Skeletal muscle tissue (tissue), 4 donors: ENCODE results near the gene PLIN3. TPM values are rescaled to one million over a fixed set of nuclear protein-coding genes. Genes with fewer than 3 reads are reported as not detected.
"Not testable (repeated sequence)": the region's sequence is repeated elsewhere in the genome, so short reads cannot be mapped to it uniquely, and the experiment has no call there.

Experiments used
- H3K27ac ChIP-seq: one replicate; pipeline ENCODE4 v1.7.0; 2013; ENCODE audit warnings: mild to moderate bottlenecking, low read depth, low read length, inconsistent platforms
- H3K27me3 ChIP-seq, 3 donors: one replicate each; pipeline ENCODE4 v1.7.0; 2013; ENCODE audit warnings: low read length in 3 of 3; ENCODE audit not compliant: control insufficient read depth in 3 of 3, insufficient read depth in 3 of 3
- H3K36me3 ChIP-seq, 3 donors: one replicate each; pipeline ENCODE4 v1.7.0; 2013; ENCODE audit warnings: low read length in 3 of 3; ENCODE audit not compliant: control insufficient read depth in 3 of 3, insufficient read depth in 3 of 3
- H3K4me1 ChIP-seq, 3 donors: one replicate each; pipeline ENCODE4 v1.7.0; 2013; ENCODE audit warnings: low read length in 3 of 3, mild to moderate bottlenecking in 3 of 3; ENCODE audit not compliant: control insufficient read depth in 3 of 3, insufficient read depth in 3 of 3
- H3K4me3 ChIP-seq, 3 donors: one replicate each; pipeline ENCODE4 v1.7.0; 2013; ENCODE audit warnings: low read length in 3 of 3
- H3K9ac ChIP-seq, 3 donors: one replicate each; pipeline ENCODE4 v1.7.0; 2013; ENCODE audit warnings: low read length in 3 of 3, mild to moderate bottlenecking in 3 of 3, moderate library complexity in 2 of 3, low read depth in 1 of 3
- H3K9me3 ChIP-seq, 3 donors: one replicate each; pipeline ENCODE4 v1.7.0; 2013; ENCODE audit warnings: low read length in 3 of 3; ENCODE audit not compliant: control insufficient read depth in 3 of 3
- total RNA-seq: library from RNA; depleted of rRNA; stranded (reverse); fragments of >200 nt; gene quantifications from one replicate; pipeline ENCODE4 v1.2.3, GENCODE V29; 2014
- donor health status: Osteomylitis.

The PLIN3 gene
- total RNA-seq, 1 donor from 2014 or later, result 55.3 TPM

- H3K27ac ChIP-seq, result no peak within 1 kb of the TSS
- H3K9ac ChIP-seq, result peak within 1 kb of the TSS in 1 of 3 donors; percentile 72
- H3K4me3 ChIP-seq, result peak within 1 kb of the TSS; percentile 69 to 75 (median 71)
- H3K4me1 ChIP-seq, result peaks cover 18 to 27% (median 24%) of the 10 kb centered on the region in 3 donors
- no peaks in the 10 kb centered on the region for H3K27me3 ChIP-seq
- no peaks in the 10 kb centered on the region for H3K36me3 ChIP-seq
- no peaks in the 10 kb centered on the region for H3K9me3 ChIP-seq
These were observed 41.9 kb upstream of the PLIN3 start, which contains the start of gene UHRF1 for GRCh38 chr19:4909156-4909896. Gene UHRF1, plus strand, starts transcription at chr19:4909501. Its CDS starts 1,385 bp downstream, at chr19:4910886.

GRCh38 chr19:4908781-4909155 is 41.3 kb upstream of the PLIN3 start:
- H3K27me3 ChIP-seq, result no peaks in the 10 kb centered on the region
- no peak overlapping the region for H3K27ac ChIP-seq
- H3K9ac ChIP-seq, result peak overlapping the region in 1 of 3 donors; percentile 72
- no peaks in the 10 kb centered on the region for H3K9me3 ChIP-seq
- no peak overlapping the region for H3K4me3 ChIP-seq
- H3K36me3 ChIP-seq, result no peaks in the 10 kb centered on the region
- H3K4me1 ChIP-seq, result peaks cover 18 to 27% (median 24%) of the 10 kb centered on the region in 3 donors

GRCh38 chr19:4908360-4908759 is 40.9 kb upstream of the PLIN3 start:
- Histone ChIP-seq H3K4me1 (peaks cover 18 to 27% (median 24%) of the 10 kb centered on the region in 3 donors), H3K27me3 (no peaks in the 10 kb centered on the region), H3K27ac (no peak overlapping the region), H3K36me3 (no peaks in the 10 kb centered on the region), H3K4me3 (no peak overlapping the region), H3K9ac (no peak overlapping the region), H3K9me3 (no peaks in the 10 kb centered on the region)

- no peaks in the 10 kb centered on the region for H3K27me3 ChIP-seq
- H3K4me1 ChIP-seq, result peaks cover 15 to 22% (median 22%) of the 10 kb centered on the region in 3 donors
- no peak overlapping the region for H3K27ac ChIP-seq
- no peak overlapping the region for H3K9ac ChIP-seq
- no peaks in the 10 kb centered on the region for H3K9me3 ChIP-seq
- H3K36me3 ChIP-seq, result no peaks in the 10 kb centered on the region
- no peak overlapping the region for H3K4me3 ChIP-seq
These were observed 39.5 kb upstream of the PLIN3 start for GRCh38 chr19:4906963-4907362.

- Histone ChIP-seq H3K4me3 (no peak overlapping the region), H3K9me3 (no peaks in the 10 kb centered on the region), H3K36me3 (no peaks in the 10 kb centered on the region), H3K4me1 (peaks cover 0 to 5% (median 5%) of the 10 kb centered on the region in 3 donors), H3K27ac (no peak overlapping the region), H3K9ac (no peak overlapping the region), H3K27me3 (no peaks in the 10 kb centered on the region)
These were observed 37.0 kb upstream of the PLIN3 start for GRCh38 chr19:4904481-4904880.

GRCh38 chr19:4902796-4903195 is 35.3 kb upstream of the PLIN3 start, which contains the start of gene ARRDC5:
Gene ARRDC5, minus strand, starts transcription at chr19:4902896. Its CDS starts 71 bp downstream, at chr19:4902825.
- Histone ChIP-seq H3K36me3 (no peaks in the 10 kb centered on the region), H3K27me3 (no peaks in the 10 kb centered on the region), H3K4me3 (no peak within 1 kb of the TSS), H3K9ac (no peak within 1 kb of the TSS), H3K27ac (no peak within 1 kb of the TSS), H3K9me3 (no peaks in the 10 kb centered on the region), H3K4me1 (no peaks in the 10 kb centered on the region)

- not testable (repeated sequence) for H3K27me3 ChIP-seq, H3K9me3 ChIP-seq, H3K36me3 ChIP-seq, H3K27ac ChIP-seq, H3K4me3 ChIP-seq, H3K4me1 ChIP-seq, H3K9ac ChIP-seq
These were observed 33.4 kb upstream of the PLIN3 start for GRCh38 chr19:4900879-4901278.

GRCh38 chr19:4897146-4897545 is 29.7 kb upstream of the PLIN3 start:
- Histone ChIP-seq H3K27me3 (no peaks in the 10 kb centered on the region), H3K4me1 (peaks cover 2 to 7% (median 3%) of the 10 kb centered on the region in 3 donors), H3K27ac (no peak overlapping the region), H3K9ac (no peak overlapping the region), H3K4me3 (no peak overlapping the region), H3K9me3 (no peaks in the 10 kb centered on the region), H3K36me3 (no peaks in the 10 kb centered on the region)

GRCh38 chr19:4896372-4896771 is 28.9 kb upstream of the PLIN3 start:
- Histone ChIP-seq H3K27ac (no peak overlapping the region), H3K4me1 (peaks cover 2 to 7% (median 3%) of the 10 kb centered on the region in 3 donors), H3K36me3 (no peaks in the 10 kb centered on the region), H3K9me3 (no peaks in the 10 kb centered on the region), H3K4me3 (no peak overlapping the region), H3K9ac (no peak overlapping the region), H3K27me3 (peaks cover 0 to under 1% (median 0%) of the 10 kb centered on the region in 3 donors)

- not testable (repeated sequence) for H3K27me3 ChIP-seq, H3K27ac ChIP-seq, H3K4me1 ChIP-seq, H3K4me3 ChIP-seq, H3K9me3 ChIP-seq, H3K36me3 ChIP-seq, H3K9ac ChIP-seq
These were observed 25.5 kb upstream of the PLIN3 start for GRCh38 chr19:4892962-4893361.
